ENCODE results near the gene SLC41A3. TPM values are rescaled to one million over a fixed set of nuclear protein-coding genes. Genes with fewer than 3 reads are reported as not detected.

The SLC41A3 gene
- total RNA-seq, 4 donors from 2014 or later: 36.1 to 54.8 (median 46.3) TPM

GRCh38 chr3:126127904-126128303 lies 44.0 kb upstream of the SLC41A3 start:
- Histone ChIP-seq H3K4me1 (no peaks in the 10 kb centered on the region), H3K4me3 (no peak overlapping the region), H3K27me3 (no peaks in the 10 kb centered on the region), H3K36me3 (no peaks in the 10 kb centered on the region), H3K27ac (no peak overlapping the region), H3K9me3 (no peaks in the 10 kb centered on the region)
- no peak for DNase-seq (ENCODE audit: low spot score in 2 of 2)
- 84% methylated on average over 7 of the region's 7 CpGs for WGBS, 2 donors
- TF ChIP-seq, protein P1, sequence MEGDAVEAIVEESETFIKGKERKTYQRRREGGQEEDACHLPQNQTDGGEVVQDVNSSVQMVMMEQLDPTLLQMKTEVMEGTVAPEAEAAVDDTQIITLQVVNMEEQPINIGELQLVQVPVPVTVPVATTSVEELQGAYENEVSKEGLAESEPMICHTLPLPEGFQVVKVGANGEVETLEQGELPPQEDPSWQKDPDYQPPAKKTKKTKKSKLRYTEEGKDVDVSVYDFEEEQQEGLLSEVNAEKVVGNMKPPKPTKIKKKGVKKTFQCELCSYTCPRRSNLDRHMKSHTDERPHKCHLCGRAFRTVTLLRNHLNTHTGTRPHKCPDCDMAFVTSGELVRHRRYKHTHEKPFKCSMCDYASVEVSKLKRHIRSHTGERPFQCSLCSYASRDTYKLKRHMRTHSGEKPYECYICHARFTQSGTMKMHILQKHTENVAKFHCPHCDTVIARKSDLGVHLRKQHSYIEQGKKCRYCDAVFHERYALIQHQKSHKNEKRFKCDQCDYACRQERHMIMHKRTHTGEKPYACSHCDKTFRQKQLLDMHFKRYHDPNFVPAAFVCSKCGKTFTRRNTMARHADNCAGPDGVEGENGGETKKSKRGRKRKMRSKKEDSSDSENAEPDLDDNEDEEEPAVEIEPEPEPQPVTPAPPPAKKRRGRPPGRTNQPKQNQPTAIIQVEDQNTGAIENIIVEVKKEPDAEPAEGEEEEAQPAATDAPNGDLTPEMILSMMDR (IDR thresholded peaks at IDR 0.05): no peak
- TF ChIP-seq POLR2A (IDR thresholded peaks at IDR 0.05): no peak
- TF ChIP-seq EP300 (IDR thresholded peaks at IDR 0.05): no peak

GRCh38 chr3:126127452-126127851 lies 43.5 kb upstream of the SLC41A3 start:
- Histone ChIP-seq H3K4me3 (no peak overlapping the region), H3K36me3 (no peaks in the 10 kb centered on the region), H3K27ac (no peak overlapping the region), H3K9me3 (no peaks in the 10 kb centered on the region), H3K4me1 (no peaks in the 10 kb centered on the region), H3K27me3 (no peaks in the 10 kb centered on the region)
- 84% methylated on average over 8 to 10 of the region's 10 CpGs for WGBS, 2 donors
- TF ChIP-seq POLR2A (IDR thresholded peaks at IDR 0.05): no peak
- TF ChIP-seq, protein P1 (IDR thresholded peaks at IDR 0.05): no peak
- TF ChIP-seq EP300 (IDR thresholded peaks at IDR 0.05): no peak
- DNase-seq (ENCODE audit: low spot score in 2 of 2): no peak

DNA sequence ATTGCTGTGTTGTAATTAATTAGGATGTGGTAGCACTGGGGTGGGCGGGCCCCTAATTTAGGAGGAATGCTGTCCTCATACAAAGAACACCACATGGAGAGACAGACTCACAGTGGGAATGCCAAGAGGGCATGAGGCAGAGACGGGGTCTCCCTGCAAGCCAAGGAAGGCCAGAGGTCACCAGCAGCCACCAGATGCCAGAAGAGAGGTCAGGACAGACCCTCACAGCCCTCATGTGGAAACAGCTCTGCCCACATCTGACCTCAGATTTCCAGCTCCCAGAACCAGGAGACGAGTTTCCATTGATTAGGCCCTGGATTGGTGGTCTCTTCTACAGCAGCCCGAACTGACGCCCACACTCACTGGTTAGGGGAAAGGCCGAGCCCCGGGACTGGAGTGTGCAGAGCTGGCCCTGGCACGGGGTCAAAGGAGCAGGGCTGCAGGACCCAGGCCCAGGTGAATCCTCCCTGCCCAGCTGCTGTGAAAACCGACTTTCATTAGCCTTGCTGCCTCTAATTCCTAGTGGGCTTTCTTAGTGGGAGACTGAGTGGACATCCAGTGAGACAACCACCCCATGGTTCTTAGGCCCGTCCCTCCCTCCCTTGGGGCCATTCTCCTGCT lies 43.0 kb upstream of the SLC41A3 start:
- H3K36me3 ChIP-seq: no peaks in the 10 kb centered on the region
- H3K4me1 ChIP-seq: no peaks in the 10 kb centered on the region
- DNase-seq (ENCODE audit: low spot score in 2 of 2): no peak
- no peak overlapping the region for H3K27ac ChIP-seq
- no peaks in the 10 kb centered on the region for H3K9me3 ChIP-seq
- WGBS, 2 donors: 54 to 60% methylated on average over 9 to 10 of the region's 10 CpGs
- no peak overlapping the region for H3K4me3 ChIP-seq
- H3K27me3 ChIP-seq: no peaks in the 10 kb centered on the region
- TF ChIP-seq POLR2A (IDR thresholded peaks at IDR 0.05) (no peak), EP300 (IDR thresholded peaks at IDR 0.05) (no peak)
- TF ChIP-seq, protein P1 (IDR thresholded peaks at IDR 0.05): no peak

DNA sequence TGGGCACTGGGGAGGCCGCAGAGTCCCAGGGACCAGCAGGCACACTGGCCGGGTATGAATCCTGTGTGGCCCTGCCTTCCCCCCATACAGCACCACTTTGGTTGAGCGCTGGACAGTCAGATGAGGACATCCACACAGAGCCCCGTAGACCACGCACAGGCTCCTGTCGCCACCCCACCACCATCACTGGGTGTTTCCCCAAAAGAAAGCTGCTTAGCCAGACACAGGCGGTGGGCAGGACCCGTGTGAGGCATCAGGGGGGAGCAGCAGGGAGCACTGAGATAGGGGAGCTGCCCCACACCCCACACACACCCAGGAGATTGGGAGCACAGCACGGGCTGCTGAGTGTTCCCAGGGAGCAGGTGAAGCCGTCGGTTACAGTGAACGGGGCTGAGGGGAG lies 42.4 kb upstream of the SLC41A3 start:
- Histone ChIP-seq H3K4me1 (no peaks in the 10 kb centered on the region), H3K27me3 (no peaks in the 10 kb centered on the region), H3K36me3 (no peaks in the 10 kb centered on the region), H3K9me3 (no peaks in the 10 kb centered on the region), H3K4me3 (no peak overlapping the region), H3K27ac (no peak overlapping the region)
- 73 to 82% methylated on average over 11 to 12 of the region's 12 CpGs for WGBS, 2 donors
- TF ChIP-seq, protein P1 (IDR thresholded peaks at IDR 0.05): no peak
- no peak for TF ChIP-seq POLR2A (IDR thresholded peaks at IDR 0.05)
- no peak for TF ChIP-seq EP300 (IDR thresholded peaks at IDR 0.05)
- DNase-seq (ENCODE audit: low spot score in 2 of 2): no peak

- no peak for DNase-seq (ENCODE audit: low spot score in 2 of 2)
- no peak overlapping the region for H3K27ac ChIP-seq
- no peaks in the 10 kb centered on the region for H3K9me3 ChIP-seq
- WGBS, 2 donors: 73 to 79% methylated on average over 2 of the region's 2 CpGs
- H3K36me3 ChIP-seq: no peaks in the 10 kb centered on the region
- no peaks in the 10 kb centered on the region for H3K27me3 ChIP-seq
- H3K4me1 ChIP-seq: no peaks in the 10 kb centered on the region
- no peak overlapping the region for H3K4me3 ChIP-seq
- TF ChIP-seq EP300 (IDR thresholded peaks at IDR 0.05) (no peak), POLR2A (IDR thresholded peaks at IDR 0.05) (no peak)
- TF ChIP-seq, protein P1 (IDR thresholded peaks at IDR 0.05): no peak
Measured at GRCh38 chr3:126125781-126126251, 41.9 kb upstream of the SLC41A3 start.
